LNCAP (cell line): ENCODE data around the gene NUCB2.

Experiments
- TF ChIP-seq, protein P1 (sequence below): fragments of 450-650 bp; IDR thresholded peaks from 2 replicates; pipeline ENCODE4 v1.5.1; 2017; ENCODE audit warnings: mild to moderate bottlenecking

The NUCB2 gene

DNA sequence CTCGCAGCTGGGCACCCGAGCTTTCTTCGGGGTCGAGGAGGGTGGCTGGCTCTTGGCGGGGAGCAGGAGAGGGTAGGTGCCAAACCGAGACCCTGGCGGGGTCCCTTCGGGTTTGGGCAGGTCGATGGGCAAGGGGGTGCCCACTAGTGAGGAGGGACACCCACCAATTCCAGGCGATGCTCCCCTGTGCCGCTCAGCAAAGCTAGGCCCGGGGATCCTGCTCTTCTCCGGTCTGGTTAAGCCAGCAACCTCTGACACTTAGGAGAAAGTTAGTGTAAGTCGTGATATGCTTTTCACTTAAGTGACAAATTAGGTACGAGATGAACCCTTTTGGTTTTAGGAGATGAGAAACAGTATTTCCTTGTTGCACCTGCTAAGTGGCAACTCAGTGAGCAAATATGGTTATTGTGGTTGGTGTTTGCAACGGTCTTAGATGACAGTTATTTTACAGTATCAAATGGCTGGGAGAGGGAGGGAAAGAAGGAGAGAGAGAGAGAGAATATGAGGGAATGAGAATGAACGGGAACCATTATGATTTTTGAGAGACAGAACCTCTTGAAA lies 565 bp downstream of the NUCB2 start:
- TF ChIP-seq, protein P1, sequence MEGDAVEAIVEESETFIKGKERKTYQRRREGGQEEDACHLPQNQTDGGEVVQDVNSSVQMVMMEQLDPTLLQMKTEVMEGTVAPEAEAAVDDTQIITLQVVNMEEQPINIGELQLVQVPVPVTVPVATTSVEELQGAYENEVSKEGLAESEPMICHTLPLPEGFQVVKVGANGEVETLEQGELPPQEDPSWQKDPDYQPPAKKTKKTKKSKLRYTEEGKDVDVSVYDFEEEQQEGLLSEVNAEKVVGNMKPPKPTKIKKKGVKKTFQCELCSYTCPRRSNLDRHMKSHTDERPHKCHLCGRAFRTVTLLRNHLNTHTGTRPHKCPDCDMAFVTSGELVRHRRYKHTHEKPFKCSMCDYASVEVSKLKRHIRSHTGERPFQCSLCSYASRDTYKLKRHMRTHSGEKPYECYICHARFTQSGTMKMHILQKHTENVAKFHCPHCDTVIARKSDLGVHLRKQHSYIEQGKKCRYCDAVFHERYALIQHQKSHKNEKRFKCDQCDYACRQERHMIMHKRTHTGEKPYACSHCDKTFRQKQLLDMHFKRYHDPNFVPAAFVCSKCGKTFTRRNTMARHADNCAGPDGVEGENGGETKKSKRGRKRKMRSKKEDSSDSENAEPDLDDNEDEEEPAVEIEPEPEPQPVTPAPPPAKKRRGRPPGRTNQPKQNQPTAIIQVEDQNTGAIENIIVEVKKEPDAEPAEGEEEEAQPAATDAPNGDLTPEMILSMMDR = no peak

DNA sequence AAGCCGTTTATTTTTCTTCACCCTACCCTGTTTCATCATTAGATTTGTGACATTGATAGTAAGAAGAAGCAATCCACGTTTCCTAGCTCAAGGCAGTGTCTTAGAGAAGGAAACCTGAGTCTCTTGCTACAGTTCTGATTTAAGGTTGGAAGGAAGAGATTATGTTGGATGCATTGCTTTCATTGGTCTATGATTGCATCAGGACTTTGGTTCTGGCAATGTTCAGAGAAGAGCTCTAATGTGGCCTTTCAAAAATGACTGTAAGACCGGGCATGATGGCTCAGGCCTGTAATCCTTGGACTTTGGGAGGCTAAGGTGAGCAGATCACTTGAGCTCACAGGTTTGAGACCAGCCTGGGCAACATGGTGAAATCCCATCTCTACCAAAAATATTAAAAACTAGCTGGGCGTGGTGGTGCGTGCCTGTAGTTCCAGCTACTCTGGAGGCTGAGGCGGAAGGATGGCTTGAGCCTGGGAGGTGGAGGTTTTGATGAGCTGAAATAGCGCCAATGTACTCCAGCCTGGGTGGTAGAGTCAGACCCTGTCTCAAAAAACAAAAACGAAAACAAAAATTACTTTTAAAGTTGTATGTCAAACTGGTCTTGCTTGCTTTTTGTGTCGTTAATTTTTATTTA lies 4.1 kb downstream of the NUCB2 start:
- TF ChIP-seq, protein P1 = no peak

DNA sequence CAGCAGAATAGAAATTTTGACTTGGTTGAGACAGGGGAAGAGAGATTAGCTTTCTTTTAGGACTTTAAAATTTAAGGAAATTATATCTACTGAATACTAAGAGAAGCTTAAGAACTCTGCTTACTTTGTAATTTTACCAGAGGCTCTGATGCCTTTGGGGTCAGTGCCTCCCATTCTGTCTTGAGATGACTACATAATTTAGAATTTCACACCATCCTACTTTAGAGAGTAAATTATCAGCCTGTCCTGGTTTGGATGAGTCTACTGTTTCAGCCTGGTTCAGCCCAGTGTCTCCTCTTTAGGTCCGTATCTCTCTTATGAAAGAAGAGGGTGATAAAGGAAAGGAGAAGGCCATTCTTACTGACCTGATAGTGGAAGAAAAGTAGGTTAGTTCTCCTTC lies 9.8 kb downstream of the NUCB2 start:
- TF ChIP-seq, protein P1 = no peak

DNA sequence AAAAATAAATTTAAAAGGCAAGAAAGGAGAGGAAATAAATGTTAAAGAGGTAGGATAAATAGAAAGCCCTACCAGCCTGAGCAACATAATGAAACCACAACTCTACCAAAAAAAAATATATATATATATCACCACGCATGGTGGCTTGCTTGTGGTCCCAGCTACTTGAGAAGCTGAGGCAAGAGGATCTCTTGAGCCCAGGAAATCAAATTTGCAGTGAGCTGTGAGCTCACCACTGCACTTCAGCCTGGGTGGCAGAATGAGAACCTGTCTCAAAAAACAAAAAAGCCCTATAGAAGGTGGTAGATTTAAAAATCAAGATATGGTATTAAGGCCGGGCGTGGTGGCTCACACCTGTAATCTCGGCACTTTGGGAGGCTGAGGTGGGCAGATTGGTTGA lies 10.5 kb downstream of the NUCB2 start:
- TF ChIP-seq, protein P1 = no peak

DNA sequence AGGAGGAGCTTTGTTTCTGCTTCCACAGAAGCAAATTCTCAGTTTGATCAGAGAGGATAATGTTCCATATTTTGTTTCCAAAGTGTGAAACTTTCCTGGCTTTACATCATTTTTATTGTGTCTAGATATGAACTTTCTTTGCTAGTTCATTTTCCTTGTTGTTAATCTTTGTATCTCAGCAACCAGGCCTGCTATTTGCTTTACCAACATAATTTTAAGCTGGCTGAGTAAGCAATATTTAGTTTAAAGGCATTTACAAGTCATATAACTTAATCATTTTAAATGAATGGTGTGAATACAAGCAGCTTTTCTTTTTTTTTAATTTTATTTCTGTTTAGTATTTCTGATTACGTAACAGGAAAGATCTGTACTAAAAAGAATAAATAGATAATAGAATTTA lies 15.2 kb downstream of the NUCB2 start:
- TF ChIP-seq, protein P1 = no peak

DNA sequence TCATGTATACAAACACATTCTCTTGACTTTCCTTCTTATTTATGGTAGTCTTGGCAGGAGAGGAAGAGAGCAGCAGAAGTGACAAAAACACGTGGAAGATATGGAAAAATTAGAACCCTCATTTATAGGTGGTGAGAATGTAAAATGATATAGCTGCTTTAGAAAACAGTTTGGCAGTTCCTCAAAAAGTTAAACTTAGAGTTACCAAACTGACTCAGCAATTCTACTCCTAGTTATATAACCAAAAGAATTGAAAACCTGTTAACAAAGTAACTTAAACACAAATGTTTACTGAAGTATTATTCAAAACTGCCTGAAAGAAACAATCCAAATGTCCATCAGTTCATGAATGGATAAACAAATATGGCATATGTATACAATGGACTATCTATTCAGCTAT lies 16.8 kb downstream of the NUCB2 start:
- TF ChIP-seq, protein P1 = no peak

DNA sequence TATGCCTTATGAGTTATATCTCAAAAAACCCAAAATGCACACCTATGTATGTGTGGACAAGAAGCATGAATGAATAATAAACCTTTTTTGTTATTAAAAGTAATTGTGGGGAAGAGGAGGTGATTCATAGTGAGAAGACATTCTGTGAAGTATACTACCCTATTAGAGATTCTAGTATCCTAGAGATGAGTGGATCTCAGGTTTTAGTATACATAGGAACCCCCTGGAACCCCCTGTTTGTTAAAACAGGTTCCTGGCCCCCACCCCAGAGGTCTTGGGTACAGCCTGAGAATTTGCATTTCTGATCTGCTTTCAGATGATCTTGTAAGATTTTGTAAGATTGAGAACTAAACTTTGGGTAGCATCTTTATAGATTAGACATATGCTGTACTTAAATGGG lies 17.5 kb downstream of the NUCB2 start:
- TF ChIP-seq, protein P1 = no peak
